Neural crest cell (in vitro differentiated cells): ENCODE results near the gene TRIO. TPM values are rescaled to one million over a fixed set of nuclear protein-coding genes. Genes with fewer than 3 reads are reported as not detected.

ENCODE experiments used
- DNase-seq: peaks from one replicate; pipeline ENCODE4 v3.0.0; 2021; ENCODE audit warnings: low read depth, mixed read lengths, low spot score
- H3K27ac Mint-ChIP-seq: one replicate; pipeline ENCODE4 v1.8.0; 2021; ENCODE audit warnings: mild to moderate bottlenecking, mixed read lengths; ENCODE audit not compliant: unreplicated experiment
- H3K27me3 Mint-ChIP-seq: 2 replicates; pipeline ENCODE4 v1.8.0; 2021; ENCODE audit warnings: low read depth, mild to moderate bottlenecking, mixed read lengths
- H3K36me3 Mint-ChIP-seq: 2 replicates; pipeline ENCODE4 v1.8.0; 2021; ENCODE audit warnings: low read depth, mild to moderate bottlenecking, mixed read lengths
- H3K4me1 Mint-ChIP-seq: 2 replicates; pipeline ENCODE4 v1.8.0; 2021; ENCODE audit warnings: mixed read lengths
- H3K4me3 Mint-ChIP-seq: one replicate; pipeline ENCODE4 v1.8.0; 2021; ENCODE audit warnings: mild to moderate bottlenecking, mixed read lengths
- H3K9me3 Mint-ChIP-seq: 2 replicates; pipeline ENCODE4 v1.8.0; 2021; ENCODE audit warnings: mixed read lengths
- CTCF ChIP-seq: fragments of 200-600 bp; sonication (generic); conservative IDR thresholded peaks from 2 replicates; pipeline ENCODE4 v1.5.0; 2021; ENCODE audit warnings: antibody characterized with exemption, mild to moderate bottlenecking
- total RNA-seq: library from RNA; stranded (reverse); gene quantifications from 2 replicates; pipeline ENCODE4 v1.2.1, GENCODE V29; 2021

The TRIO gene
- total RNA-seq, 1 donor from 2014 or later, result 134 TPM

GRCh38 chr5:14185326-14186058, 42.4 kb downstream of the TRIO start:
- H3K4me1 Mint-ChIP-seq, result peaks cover 62% of the 10 kb centered on the region
- DNase-seq, result no peak
- TF ChIP-seq CTCF, result no peak
- H3K4me3 Mint-ChIP-seq, result no peak overlapping the region
- no peaks in the 10 kb centered on the region for H3K27me3 Mint-ChIP-seq
- no peaks in the 10 kb centered on the region for H3K9me3 Mint-ChIP-seq
- no peak overlapping the region for H3K27ac Mint-ChIP-seq
- H3K36me3 Mint-ChIP-seq, result no peaks in the 10 kb centered on the region

- TF ChIP-seq CTCF, result no peak
- DNase-seq, result no peak
- Mint-ChIP-seq H3K9me3 (no peaks in the 10 kb centered on the region), H3K27me3 (no peaks in the 10 kb centered on the region), H3K36me3 (no peaks in the 10 kb centered on the region), H3K4me3 (no peak overlapping the region), H3K27ac (no peak overlapping the region), H3K4me1 (peaks cover 65% of the 10 kb centered on the region)
These were observed 43.1 kb downstream of the TRIO start for GRCh38 chr5:14186059-14186830.

GRCh38 chr5:14187157-14187556, 44.0 kb downstream of the TRIO start:
- Mint-ChIP-seq H3K27ac (no peak overlapping the region), H3K36me3 (no peaks in the 10 kb centered on the region), H3K4me3 (no peak overlapping the region), H3K4me1 (peaks cover 56% of the 10 kb centered on the region), H3K27me3 (no peaks in the 10 kb centered on the region), H3K9me3 (no peaks in the 10 kb centered on the region)
- no peak for DNase-seq
- no peak for TF ChIP-seq CTCF

- Mint-ChIP-seq H3K27ac (no peak overlapping the region), H3K36me3 (no peaks in the 10 kb centered on the region), H3K4me1 (peaks cover 54% of the 10 kb centered on the region), H3K9me3 (no peaks in the 10 kb centered on the region), H3K4me3 (no peak overlapping the region), H3K27me3 (no peaks in the 10 kb centered on the region)
- TF ChIP-seq CTCF, result no peak
- DNase-seq, result no peak
These were observed 44.5 kb downstream of the TRIO start for GRCh38 chr5:14187660-14188059.

- no peaks in the 10 kb centered on the region for H3K36me3 Mint-ChIP-seq
- no peaks in the 10 kb centered on the region for H3K9me3 Mint-ChIP-seq
- no peak overlapping the region for H3K27ac Mint-ChIP-seq
- H3K4me3 Mint-ChIP-seq, result no peak overlapping the region
- TF ChIP-seq CTCF, result no peak
- DNase-seq, result no peak
- H3K27me3 Mint-ChIP-seq, result no peaks in the 10 kb centered on the region
- peaks cover 43% of the 10 kb centered on the region for H3K4me1 Mint-ChIP-seq
These were observed 45.6 kb downstream of the TRIO start for GRCh38 chr5:14188778-14189177.
